GM19238 (cell line): Measurements from ENCODE around the gene TAPBPL.

ENCODE experiments used
- DNase-seq: peaks from one replicate; pipeline ENCODE4 v3.0.0; 2011; ENCODE audit warnings: low spot score; ENCODE audit not compliant: insufficient read length

TAPBPL gene

DNA sequence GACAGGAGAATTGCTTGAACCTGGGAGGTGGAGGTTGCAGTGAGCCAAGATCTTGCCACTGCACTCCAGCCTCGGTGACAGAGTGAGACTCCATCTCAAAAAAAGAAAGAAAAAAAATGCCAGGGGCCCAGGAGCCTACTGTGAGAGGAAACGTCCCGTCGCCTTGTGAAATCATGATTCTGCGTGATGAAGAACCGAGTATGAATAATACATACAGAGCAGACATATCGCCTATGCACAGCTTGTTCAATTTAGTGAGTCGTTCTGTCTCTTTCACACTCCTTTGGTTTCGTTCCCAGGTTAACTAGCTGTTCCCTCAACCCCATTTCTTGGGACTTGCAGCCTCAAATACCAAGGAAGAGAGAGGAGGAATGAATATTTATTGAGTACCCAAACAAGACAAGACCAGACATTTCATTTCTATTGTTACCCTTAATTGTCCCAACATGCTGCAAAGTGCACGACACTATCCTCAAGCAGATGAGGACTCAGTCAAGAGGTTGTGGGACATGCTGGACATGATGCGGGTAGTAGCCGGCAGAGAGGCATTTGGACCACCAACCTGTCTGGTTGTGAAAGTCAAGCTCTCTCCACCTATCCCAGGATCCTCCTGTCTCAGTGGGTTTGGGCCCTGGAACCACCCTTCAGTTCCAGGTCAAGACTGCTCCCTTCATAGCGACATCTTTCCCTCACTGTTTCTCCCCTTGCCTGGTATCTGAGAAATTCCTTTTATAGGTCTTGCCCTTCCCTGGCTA, 15.7 kb upstream of the TAPBPL start:
- DNase-seq = no peak

DNA sequence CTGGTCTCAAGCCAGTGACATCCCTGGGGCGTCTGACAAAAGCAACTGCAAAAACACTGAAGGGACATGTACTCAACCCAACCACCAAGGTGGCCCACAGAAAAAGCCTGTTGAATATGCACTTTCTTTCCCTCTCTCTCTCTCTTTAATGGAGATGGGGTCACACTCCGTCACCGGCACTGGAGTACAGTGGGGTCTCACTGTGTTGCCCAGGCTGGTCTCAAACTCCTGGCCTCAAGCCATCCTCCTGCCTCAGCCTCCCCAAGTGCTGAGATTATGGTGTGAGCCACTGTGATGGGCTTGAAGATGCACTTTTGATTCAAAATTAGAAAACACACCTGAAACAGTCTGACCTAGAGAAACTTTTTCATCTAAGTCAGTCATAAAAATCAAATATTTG, 14.3 kb upstream of the TAPBPL start:
- no peak for DNase-seq

- DNase-seq = no peak
Observed at GRCh38 chr12:6438345-6438744, 13.5 kb upstream of the TAPBPL start.

DNA sequence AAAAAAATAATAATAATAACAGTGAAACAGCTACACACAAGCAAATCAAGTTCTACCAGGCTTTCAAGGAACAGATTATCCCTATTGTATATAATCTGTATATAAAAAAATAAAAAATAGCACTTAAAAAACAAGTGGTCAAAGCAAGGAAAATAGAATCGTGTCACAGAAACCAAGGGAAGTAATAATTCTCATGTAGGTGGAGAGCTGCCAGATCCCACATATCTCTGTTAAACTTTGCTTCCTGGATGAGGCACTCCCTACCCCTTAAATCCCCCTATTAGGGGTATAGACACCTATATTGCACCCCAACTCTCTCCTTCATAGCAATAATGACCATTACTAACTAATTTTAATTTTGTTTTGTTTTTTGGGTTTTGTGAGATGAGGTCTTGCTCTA, 11.5 kb upstream of the TAPBPL start:
- DNase-seq = no peak

DNA sequence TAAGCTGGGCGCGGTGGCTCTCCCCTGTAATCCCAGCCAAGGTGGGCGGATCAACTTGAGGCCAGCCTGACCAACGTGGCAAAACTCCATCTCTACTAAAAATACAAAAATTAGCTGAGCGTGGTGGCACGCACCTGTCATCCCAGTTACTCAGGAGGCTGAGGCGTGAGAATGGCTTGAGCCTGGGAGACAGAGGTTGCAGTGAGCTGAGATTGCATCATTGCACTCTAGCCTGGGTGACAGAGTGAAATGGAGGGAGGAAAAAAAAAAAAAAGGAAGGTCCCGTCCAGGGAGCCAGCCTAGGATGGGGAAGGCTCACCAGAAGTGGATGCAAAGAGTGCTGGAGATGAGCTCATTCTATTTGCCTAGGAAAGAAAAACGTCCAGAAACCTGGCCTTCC, 9.0 kb upstream of the TAPBPL start:
- no peak for DNase-seq

- no peak for DNase-seq
Observed at GRCh38 chr12:6443361-6443983, 8.4 kb upstream of the TAPBPL start.

- no peak for DNase-seq
Observed at GRCh38 chr12:6444031-6444430, 7.8 kb upstream of the TAPBPL start.

DNA sequence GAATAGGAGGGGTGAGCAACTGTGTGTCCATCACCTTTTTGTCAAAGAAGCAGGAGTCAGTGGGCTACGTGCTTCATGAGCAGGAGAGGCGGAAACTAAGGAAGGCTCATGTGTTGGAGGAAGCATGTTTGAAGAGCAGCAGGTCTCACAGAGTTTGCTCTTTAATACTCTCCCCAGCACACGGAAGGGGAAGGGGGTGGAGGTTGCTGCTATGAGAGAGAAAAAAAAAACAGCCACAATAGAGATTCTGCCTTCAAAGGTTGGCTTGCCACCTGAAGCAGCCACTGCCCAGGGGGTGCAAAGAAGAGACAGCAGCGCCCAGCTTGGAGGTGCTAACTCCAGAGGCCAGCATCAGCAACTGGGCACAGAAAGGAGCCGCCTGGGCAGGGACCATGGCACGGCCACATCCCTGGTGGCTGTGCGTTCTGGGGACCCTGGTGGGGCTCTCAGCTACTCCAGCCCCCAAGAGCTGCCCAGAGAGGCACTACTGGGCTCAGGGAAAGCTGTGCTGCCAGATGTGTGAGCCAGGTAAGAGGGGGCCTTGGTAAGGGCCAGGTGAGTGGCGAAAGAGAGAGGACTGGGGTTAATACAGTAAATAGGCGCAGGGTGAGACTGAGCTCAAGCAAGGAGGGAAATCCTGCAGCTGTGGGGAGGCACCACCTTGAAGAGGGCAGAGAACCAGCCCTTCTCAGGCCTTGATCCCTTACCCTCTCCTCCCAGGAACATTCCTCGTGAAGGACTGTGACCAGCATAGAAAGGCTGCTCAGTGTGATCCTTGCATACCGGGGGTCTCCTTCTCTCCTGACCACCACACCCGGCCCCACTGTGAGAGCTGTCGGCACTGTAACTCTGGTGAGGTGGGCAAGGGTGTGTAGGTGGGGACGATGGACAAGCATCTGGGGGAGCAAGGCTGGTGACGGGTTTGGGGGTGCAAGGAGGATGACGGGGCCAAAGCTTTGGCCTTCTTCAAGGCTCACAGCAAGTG, 6.8 kb upstream of the TAPBPL start, which contains the start of gene CD27:
TSS of gene CD27 (plus strand) at position 252 of the 985 bp plus-strand sequence. CDS start at position 393, 141 bp downstream.
- no peak for DNase-seq

GRCh38 chr12:6450091-6450868, 1.6 kb upstream of the TAPBPL start:
- no peak for DNase-seq

DNA sequence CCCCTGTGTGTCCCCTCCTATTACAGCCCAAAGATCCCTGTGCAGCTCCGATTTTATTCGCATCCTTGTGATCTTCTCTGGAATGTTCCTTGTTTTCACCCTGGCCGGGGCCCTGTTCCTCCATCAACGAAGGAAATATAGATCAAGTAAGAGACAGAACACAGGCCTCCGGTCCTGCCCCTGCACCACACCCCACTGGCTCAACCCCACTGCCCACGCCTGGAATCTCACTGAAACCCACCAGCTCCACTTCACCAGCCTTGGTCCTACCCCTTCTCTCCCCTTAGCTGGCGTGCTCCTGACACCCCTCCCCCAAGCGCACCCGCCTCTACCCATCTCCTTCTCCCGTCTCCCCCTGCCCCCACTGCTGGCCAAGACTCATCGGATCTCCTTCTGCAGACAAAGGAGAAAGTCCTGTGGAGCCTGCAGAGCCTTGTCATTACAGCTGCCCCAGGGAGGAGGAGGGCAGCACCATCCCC, 934 bp upstream of the TAPBPL start:
- DNase-seq = no peak

- DNase-seq = no peak
Observed at GRCh38 chr12:6452245-6452943, 552 bp downstream of the TAPBPL start.

DNA sequence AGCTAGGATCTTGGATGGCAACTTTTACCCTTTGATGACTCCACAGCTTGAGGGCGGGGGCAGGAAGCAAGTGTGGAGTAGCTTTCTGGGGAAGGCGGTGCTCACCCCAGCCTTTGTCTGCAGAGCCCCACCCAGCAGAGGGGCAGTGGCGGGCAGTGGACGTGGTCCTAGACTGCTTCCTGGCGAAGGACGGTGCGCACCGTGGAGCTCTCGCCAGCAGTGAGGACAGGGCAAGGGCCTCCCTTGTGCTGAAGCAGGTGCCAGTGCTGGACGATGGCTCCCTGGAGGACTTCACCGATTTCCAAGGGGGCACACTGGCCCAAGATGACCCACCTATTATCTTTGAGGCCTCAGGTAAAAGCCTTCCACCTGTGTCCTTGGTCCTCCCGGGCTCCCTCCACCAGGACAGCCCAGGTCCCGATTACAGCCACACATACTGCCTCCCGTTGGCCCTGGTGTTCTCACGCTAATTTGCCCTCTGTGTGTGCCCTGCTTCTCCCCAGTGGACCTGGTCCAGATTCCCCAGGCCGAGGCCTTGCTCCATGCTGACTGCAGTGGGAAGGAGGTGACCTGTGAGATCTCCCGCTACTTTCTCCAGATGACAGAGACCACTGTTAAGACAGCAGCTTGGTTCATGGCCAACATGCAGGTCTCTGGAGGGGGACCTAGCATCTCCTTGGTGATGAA, 1.2 kb downstream of the TAPBPL start:
- DNase-seq = no peak

- DNase-seq = no peak
Observed at GRCh38 chr12:6457220-6457945, 5.5 kb downstream of the TAPBPL start.

GRCh38 chr12:6458281-6459003, 6.6 kb downstream of the TAPBPL start:
- DNase-seq = no peak

GRCh38 chr12:6459004-6459337, 7.1 kb downstream of the TAPBPL start:
- no peak for DNase-seq

DNA sequence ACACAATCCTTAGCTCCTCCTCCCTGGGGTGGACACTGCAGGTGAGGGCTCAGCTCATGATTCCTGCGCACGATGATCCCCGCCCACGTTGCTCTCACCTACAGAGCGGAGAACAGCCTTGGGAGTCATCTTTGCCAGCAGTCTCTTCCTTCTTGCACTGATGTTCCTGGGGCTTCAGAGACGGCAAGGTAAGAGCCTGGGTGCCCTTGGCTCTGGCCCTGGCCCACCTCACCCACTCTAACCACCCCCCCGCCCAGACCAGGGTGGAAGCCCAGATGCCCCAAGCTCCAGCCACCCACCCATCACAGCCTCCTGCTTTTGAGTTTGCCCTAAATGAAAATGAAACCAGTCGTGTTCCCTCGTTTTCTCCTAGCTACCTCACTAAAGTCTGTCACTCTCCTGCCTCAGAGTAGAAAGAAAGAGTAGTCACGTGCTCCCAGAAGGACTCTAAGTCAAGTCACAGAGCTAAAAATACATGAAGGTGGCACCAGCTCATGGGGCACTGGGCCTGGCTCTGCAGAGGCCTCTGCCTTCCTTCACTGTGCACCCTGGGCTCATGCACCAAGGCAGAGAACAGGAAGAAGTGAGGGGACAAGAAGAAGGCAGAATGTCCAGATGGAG, 9.0 kb downstream of the TAPBPL start:
- no peak for DNase-seq

DNA sequence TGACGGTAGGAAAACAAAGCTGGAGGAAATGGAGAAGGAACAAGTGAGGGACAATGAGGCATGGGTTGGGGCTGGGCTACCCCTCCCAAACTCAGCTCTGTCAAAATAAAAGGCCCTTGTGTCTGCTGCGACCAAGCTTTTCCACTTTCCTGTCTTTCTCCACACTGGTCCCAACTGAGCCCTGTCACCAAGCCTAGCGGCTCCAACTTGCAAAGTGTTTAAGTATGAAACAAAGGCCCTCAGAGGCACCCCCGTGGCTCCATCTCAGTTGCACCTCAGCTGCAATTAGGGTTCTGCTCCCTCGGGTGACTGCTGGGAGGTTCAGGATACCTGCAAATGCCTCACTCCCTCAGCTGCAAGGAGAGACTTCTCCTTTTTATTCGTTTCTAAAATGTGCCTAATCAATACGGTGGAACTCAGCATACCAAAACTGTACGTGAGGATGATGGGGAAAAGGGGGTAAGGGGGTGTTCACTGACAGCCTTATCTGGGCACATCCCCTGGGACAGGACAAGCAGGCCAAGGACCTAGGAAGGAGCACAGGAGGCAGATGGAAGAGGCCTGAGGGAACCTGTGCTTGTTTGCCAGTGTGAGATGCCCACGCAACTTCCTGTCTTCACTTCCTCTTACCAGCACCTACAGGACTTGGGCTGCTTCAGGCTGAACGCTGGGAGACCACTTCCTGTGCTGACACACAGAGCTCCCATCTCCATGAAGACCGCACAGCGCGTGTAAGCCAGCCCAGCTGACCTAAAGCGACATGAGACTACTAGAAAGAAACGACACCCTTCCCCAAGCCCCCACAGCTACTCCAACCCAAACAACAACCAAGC, 9.8 kb downstream of the TAPBPL start:
- DNase-seq = peak; percentile 77
